Right kidney (tissue), 1 donor: ENCODE measurements around the gene FBXL7.

ENCODE experiments used
- DNase-seq: peaks from one replicate; pipeline ENCODE4 v3.0.0-alpha.2; 2016

FBXL7 gene

DNA sequence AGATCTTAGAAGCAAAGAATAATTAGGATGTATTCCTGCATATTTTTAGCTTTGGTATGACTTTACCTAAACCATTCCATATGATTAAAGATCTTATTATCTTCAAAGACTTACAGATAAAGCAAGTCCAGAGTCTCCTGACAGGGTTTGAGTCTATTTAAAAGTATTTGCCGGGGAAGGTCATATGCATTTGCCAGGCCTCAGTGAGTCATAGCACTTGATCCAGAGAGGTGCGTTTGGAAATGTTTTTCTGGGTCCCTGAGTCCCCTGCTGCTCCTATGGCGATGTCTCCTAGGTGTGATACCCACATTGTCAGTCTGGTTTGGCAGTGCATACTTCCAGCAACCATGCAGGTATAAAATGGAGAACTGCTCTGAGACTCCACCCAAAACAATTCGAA lies 217.0 kb downstream of the FBXL7 start:
- no peak for DNase-seq

DNA sequence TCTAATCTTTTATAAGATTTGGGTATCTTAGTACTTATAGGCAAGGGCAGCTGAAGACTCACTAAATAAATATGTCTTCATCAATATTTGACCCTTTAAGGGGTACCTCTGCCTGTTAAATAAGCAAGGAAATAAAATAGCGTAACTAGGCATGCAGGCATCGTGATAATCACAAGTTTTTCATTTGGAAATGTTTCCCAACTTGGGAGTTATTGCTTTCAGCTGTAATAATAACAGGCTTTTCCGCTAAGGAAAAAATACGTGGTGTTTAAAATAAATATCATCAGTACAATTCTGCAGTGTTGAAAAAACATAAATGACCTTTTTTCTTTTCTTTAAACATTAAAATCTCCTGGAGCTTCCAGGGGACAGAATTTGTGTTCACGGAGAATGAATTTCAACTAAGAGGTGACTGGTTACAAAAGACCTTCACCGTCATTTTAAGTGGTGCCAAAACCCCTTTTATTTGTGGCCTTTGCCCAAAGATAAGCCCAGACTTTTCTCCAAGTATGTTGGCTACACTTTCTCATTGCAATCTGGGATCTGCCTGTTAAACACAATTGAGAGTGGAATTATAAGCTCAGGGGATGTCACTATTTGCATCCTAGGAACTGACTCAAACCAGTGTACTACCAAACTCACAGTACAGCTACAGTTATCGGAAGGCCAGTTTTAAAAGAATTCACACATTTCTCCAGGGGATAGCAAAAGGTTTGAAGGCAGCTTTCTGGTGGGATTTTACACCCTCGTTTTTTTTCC lies 218.6 kb downstream of the FBXL7 start:
- no peak for DNase-seq

DNA sequence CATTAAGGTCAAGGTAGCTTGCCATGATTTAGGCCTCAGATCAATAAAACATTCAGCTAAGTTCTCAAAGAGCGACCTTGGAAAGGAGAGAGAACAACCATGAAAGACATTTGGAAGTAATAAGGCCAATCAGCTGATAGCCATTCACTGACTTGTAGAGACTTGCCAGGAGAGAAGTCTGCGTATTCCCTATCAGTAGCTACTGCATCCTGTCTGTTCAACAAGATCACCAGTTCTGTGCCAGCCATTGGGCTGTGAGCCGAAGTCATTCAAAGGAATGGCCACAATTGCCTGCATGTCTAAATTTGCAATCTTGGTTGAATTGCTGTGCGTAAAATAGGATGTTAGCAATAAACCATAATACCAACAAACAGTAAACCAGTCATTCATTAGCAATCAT lies 219.8 kb downstream of the FBXL7 start:
- no peak for DNase-seq

DNA sequence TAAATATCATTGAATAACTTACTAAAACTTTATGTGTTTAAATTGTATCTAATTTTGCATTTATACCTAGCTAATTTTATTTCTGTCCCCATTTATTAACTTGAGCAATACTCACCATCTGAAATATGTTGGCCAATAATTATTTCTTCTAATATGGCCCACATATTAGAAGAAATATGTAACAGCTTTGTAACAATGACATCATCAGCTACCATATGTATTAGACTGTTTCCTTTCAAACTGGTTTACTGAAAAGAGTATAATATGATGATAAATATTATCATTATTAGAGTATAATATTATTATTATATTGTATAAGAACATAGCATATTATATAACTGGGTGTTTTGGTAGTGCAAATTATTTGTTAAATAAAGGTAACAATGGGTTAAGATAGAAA lies 220.5 kb downstream of the FBXL7 start:
- DNase-seq, result no peak

DNA sequence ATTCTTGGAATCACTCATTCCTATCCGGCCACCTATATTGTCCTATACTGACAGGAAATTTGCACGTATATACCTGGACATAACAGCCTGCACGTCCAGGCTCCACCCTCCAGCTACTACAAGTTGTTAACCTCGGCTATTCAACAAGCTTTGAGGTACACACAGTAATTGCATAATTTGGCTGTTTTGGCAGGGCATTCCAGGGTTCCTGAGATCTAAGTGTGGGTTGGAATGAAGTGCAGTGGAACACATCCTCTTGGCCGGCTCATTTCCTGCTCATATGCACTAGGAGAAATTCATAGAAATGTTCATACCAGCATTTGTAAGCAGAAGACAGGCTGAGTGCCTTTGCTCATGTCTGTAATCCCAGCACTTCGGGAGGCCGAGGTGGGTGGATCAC lies 222.3 kb downstream of the FBXL7 start:
- DNase-seq, result no peak

DNA sequence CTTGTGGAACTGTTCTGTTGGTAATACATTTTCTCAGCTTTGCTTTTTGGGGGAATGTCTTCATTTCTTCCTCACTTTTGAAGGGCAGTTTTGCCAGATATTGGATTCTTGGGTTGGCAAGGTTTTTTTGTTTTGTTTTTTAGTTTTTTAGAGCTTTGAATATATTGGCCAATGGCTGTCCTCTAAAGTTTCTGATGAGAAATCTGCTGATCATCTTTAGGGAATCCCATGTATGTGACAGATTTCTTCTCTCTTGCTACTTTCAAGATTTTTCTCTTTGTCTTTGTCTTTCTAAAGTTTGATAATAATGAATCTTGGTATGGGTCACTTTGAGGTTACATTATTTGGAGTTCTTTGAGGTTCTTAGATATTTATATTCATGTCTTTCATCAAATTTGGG lies 227.4 kb downstream of the FBXL7 start:
- no peak for DNase-seq

DNA sequence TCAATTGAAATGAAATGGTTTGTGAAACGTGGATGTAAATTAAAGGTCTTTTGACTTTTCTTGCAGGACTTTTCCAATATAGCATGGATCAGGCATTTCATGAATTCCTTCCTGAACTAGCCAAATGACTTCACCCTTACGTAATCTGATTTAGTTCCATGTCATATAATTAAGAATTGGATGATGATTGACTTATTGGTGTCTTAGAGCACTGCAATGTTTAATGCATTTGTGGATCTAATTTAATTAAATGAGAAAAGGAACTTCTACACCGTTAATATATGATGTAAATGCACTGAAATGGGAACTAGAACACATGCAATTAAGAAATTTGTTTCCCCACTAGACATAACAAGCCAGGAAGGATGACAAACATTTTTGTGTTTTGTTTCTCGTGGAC lies 228.8 kb downstream of the FBXL7 start:
- DNase-seq, result no peak

DNA sequence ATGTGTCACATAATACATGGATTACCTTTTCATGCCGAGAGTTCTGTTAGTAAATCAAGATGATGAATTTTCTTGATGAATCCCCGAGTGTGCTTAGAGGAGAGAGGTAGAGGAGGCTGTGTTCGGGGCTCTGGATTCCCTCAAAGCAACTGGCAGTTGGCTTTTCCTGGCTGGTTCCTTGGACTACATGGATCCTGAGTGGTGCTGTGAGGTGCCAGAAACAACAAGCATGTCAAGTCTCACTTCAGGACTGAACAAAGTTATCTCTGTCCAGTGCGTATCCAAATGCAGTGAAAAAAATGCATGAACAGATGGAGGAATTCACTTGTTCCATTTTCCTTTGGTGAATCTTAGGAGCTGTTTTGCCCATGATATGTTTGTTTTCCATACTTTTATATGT lies 231.7 kb downstream of the FBXL7 start:
- no peak for DNase-seq

DNA sequence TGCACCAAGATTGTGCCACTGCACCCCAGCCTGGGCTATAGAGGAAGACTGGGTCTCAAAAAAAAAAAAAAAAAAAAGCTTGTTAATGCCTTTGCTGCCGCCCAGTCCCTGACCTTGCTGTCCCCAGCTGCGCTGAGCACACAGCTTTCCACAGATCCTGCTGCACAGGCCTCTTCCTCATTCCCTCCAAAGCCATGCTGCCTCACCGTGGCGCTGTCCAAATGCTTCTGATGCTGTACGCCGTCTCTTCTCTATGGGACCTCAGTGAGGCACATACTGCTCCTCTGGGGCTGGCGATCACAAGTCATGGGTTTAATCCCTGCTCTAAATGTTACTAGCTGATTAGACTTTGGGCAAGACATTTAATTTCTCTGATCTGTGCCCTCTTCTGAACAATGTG lies 234.1 kb downstream of the FBXL7 start:
- DNase-seq, result no peak

DNA sequence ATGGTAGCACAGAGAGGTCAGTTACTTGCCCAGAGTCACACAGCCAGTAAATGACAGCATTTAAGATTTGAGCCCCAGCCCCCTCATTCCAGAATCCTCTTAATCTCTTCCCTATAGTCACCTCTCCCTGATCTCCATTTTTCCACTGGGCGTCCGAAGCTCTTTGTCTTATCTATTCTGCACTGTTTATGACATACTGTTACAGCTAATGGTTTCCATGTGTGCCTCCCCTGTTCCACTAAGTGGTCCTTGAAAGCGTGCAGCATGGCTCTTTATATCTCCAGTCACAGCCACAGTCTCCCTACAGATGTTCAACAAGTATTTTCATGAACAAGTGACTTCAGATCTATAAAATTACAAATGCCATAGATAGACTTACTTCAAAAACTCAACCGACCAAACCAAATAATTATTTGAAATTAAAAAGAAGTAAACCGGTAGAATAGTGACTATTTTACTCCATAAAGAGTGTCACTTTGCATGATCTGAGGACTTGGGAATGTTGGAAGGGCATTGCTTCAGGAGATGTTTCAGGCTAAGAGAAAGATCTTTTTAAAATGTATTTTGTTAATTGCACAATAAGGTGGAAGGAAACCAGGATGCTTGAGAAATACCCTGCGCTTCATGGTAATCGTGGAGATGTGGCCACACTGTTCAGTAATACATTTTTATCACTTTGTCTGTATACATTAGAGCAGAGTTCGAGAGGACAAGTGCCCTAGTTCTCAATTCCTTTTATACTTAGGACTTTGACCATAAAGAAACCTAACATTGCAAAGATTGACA lies 237.2 kb downstream of the FBXL7 start:
- DNase-seq, result no peak

DNA sequence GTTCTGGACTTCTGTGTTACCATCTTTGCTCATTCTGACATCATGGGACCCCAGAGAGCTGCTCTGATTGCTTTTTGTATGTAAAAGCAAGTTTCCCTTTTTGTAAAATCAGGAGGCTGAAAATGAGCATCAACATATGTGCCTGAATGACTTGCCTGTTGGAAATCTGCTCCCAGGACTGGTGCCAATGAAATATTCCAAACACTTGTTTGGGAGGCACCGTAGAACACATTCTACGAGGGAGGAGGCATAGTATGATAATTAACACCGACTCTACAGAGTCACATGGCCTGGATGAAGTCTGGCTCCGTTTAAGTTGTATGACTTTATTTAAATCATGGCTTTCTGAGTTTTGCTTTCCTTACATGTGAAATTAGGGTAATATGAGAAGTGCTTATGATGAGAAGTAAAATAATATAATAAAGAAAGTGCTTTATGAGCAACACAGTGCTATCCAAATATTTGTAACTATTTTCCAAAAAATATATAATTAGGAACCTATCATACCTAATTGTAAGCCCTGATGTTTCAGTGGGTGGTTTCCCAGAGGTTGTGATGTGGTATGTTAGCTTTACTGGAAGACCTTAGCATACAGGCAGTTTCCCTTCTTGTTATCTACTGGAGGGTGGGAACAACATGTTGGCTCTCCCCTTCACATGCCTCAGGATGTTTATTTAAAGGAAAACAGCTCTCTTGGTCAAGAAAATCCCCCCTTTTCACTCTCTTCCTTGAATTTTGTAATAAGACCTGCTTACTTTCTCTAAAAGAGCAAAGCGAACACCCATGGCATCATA lies 238.1 kb downstream of the FBXL7 start:
- DNase-seq, result no peak

DNA sequence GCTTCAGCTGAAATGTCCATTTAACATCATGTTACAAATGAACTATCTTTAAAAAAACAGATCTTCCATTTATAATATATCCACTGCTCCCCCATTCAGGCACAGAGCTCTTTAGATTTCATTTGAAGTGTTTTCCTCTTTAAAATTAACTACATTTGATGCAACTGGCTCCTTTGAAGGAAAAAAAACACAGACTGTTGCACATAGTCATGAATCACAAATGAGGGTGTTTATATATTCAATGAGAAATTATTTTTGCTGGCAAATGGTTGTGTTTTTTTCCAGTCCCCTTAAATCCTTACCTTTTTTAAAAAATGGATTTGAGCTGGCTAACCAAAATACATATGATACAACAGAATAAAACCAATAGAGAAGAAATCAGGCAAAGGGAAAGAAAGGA lies 240.4 kb downstream of the FBXL7 start:
- DNase-seq, result no peak

DNA sequence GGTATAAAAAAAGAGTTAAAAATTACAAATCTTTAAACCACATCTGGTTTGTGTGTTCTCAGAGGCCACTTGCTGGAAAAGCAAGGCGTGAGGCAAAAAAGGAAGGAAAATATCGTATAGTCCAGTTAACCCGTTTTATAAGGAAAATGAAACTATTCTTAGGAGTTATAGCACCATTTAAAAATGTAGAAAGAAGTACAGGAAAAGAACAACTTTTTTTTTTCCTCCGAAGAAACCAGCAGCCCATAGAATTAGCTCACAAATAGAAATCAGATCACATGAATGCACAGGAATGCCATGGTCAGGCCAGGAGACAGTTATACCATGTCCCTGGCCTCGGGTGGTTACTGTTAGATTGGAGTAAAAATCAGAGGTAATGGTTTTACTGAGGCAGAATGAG lies 241.6 kb downstream of the FBXL7 start:
- no peak for DNase-seq

DNA sequence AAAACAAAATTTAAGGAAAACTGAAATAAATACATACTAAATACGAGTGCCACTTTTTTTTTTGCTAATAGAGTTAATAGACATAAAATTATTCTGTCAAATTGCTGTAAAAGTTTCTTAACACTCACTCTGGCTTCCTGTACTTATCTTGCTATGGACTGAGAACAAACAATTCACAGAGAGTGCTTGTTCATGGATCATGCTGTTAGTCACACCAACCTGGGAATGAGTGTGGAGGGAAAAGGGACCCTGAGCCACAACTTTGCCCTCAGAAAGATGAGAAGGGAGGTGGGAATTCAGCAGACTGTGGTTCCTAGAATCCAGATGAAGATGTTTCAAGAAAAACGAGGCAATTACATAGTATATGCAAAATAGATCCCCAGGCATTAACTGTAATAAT lies 246.9 kb downstream of the FBXL7 start:
- no peak for DNase-seq

DNA sequence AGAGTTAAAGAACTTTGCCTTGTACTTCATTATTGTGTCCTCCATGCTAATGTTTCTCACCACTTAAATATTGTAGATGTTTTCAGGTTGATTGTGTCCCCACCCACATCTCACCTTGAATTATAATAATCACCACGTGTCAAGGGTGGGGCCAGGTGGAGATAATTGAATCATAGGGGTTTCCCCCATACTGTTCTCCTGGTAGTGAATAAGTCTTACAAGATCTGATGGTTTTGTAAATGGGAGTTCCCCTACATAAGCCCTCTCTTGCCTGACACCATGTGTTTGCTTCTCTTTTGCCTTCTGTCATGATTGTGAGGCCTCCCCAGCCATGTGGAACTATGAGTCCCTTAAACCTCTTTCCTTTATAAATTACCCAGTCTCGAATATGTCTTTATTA lies 248.3 kb downstream of the FBXL7 start:
- no peak for DNase-seq

DNA sequence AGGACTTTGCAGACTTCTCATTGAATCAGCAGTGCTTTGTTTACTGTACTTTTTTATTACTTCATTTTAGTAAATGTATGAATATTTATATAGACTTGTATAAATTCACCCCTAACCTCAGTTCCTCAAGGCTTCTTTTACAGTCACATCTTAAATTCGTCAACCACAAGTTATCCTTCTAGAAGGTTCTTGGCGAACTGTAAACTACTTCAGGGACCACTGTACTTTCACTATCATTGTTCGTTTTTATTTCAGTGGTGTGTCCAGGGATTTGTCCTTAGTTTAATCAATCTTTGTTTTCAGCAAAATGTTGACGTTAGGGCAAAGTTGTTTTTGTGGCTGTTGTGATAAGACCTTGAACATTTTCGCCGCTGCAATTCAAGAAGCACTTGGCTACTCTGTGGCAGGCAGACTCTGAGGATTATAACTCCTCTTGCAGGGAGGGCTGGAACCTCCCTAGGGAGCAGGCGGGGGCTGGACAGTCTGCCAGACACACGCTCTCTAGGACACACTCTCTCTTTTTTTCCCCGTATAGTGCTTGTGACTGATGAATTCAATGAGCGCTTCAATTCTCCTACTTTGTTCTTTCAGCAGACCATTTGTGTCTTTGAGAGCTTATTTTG lies 252.8 kb downstream of the FBXL7 start:
- DNase-seq, result no peak

DNA sequence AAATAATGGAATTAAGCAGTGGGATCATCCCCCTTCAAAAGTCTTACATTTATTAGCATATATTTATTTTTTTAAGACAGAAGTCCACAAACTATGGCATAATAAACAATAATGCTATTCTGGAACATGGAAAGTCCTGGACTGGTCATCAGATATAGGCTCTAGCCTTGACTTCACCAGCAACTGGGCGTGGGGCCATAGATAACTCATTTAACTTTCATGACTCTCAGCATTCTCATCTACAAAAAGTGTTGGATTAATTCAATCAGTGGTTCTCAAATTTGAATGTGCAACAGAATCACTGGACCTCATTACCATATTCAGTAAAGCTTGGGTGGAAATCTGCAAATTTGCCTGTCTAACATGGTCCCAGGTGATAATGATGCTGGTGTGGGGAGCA lies 253.8 kb downstream of the FBXL7 start:
- DNase-seq, result no peak

DNA sequence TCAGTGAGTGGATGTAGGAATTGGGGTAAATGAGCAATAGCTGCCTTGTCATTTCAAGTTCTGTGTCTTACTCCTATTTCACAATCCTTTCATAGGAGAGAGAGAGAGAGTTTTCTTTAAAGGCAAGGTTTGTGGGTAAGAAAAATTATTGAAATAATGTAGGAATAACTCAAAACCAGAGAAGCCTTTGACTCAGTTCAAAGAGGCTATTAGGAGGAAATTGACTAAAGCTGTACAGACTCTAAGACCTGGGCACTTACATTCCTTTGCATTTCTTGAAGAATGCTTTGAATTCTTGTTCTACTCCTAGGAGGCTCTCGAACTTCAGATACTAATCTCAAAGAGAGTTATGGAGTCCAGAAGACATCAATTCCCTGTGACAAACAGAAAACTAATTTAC lies 257.1 kb downstream of the FBXL7 start:
- no peak for DNase-seq

DNA sequence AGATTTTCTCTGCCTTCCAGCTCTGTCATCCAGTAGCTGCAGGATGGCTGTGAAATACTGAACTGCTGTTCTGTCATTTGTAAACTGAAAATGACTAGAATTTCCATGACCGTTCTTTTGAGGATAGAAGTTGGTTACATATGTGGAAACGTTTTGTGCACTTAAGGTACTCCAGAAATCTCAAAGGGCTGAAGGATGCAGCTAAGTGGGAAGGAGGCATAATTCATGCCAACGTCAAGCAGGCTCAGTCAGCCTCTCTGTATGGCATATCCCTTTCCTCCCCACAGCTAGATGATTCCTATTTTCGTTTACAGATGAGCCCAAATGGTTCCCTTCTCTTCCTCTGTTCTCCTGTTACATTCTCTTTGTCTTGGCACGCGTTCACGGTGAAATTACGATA lies 257.6 kb downstream of the FBXL7 start:
- DNase-seq, result no peak

DNA sequence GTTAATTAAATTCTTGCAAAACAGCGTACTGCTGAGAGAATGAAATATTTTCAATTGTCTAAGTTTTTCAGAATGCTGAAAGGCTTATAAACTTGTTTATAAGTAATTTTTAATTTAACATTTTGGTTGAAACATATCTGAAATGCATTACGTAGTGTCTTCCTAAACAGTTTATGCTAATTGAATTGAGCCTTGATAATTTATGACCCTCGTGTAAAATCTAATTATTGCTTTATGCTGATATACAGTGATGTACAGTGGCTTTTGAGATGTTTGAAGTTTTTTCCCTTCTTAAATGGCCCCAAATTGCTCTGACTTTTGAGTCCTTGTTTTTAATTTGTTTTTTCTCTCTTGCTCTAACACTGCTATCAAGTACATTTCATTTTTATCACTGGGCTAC lies 262.7 kb downstream of the FBXL7 start:
- no peak for DNase-seq

DNA sequence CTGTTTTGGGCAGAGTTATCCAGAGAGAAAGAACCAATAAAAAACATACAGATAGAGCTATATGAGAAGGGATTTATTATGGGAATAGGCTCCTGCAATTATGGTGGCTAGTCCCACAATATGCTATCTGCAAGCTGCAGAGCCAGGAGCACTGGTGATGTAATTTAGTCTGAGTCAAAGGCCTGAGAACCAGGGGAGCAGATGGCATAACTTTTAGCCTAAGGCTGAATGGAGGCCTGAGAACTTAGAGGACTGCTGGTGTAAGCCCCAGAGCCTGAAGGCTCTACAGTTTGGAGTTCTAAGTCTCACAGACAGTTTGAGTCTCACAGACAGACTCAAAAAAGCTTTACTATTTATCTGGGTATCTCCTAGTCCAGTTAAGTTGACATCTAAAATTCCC lies 263.8 kb downstream of the FBXL7 start:
- DNase-seq, result no peak

DNA sequence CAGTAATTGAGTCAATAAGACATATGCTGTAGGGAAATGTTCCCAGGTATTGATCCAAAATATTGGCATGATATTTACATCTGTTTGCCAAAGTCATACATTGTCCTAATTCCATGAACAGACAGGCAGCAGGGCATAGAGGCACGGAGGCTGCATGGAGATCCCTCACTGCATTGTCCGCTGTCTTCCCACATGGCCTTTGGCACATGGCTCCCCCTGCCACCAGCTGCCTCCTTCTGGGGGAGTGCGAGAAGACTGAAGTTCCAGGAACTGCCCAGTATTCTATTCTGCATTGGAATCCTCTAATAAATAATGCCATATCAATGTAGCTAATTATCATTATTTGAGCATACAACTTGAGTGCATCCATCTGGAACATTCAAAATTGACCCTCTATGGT lies 269.0 kb downstream of the FBXL7 start:
- DNase-seq, result no peak

DNA sequence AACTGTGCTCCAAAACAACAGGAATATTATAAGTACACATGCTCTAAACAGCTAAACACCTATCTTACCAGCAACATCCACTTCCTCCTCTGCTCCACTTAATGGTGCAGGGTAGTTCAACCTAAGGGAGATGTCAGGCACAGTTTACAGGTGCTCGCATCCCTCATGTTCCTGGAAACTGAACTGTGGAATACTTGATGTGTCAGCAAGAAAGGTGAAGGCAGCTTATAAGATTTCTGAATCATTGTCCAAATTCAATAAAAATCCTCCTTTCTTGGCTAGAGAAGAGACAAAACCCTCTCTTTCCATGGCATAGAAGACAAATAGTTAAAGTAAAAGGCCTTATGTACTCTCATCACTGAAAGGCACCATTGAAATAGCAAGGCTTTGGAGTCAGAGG lies 272.2 kb downstream of the FBXL7 start:
- no peak for DNase-seq
